Measurements from ENCODE around the gene MOB2. TPM values are rescaled to one million over a fixed set of nuclear protein-coding genes. Genes with fewer than 3 reads are reported as not detected.

MOB2 gene
- total and polyA plus RNA-seq, 12 donors: 25.2 to 59.1 (median 45.2) TPM

DNA sequence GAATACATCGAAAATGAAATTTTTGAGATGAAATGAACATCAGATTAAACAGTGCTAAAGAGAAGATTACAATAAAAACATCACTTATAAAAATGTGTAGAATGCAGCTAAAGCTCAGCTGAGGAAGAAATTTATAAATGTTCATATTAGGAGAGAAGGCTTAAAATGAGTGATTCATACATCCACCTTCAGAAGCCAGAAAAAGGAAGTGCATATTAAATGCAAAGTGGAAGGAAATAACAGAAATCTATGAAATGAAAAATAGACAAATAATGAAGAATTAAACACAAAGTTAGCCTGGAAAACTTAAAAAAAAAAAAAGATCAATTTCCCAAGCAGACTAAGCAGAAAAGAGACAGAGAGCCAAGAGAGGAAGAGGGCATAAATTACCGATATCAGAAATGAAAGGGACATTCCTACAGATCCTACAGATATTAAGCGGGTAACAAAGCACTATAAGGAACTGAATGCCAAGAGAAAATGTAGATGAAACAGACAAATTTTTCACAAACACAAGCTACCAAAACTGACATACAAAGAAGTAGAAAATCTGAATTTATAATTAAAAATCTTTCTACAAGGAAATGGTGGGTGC lies 7.2 kb upstream of the MOB2 start:
- no peak for DNase-seq
- H3K9me3 ChIP-seq: peaks cover 0 to 12% (median 0%) of the 10 kb centered on the region in 11 donors
- ATAC-seq: no peak
- TF ChIP-seq CTCF (IDR thresholded peaks at IDR 0.05): no peak
- H3K4me1 ChIP-seq: peaks cover 0 to 58% (median 23%) of the 10 kb centered on the region in 9 donors
- H3K4me3 ChIP-seq: no peak overlapping the region
- peaks cover 0 to 7% (median 0%) of the 10 kb centered on the region in 9 donors for H3K36me3 ChIP-seq
- H3K27ac ChIP-seq: no peak overlapping the region
- intact Hi-C loops (cut with DNase I): no loop called here
- H3K27me3 ChIP-seq: no peaks in the 10 kb centered on the region
- 96 to 100% methylated on average over 3 of the region's 3 CpGs for WGBS, 2 donors

GRCh38 chr11:1491379-1491778 lies 4.8 kb upstream of the MOB2 start:
- intact Hi-C loops (cut with DNase I): no loop called here
- TF ChIP-seq CTCF (IDR thresholded peaks at IDR 0.05): no peak
- WGBS, 2 donors: 96 to 97% methylated on average over 12 of the region's 12 CpGs
- DNase-seq (no peak), ATAC-seq (no peak)
- Histone ChIP-seq H3K4me3 (no peak overlapping the region), H3K27me3 (no peaks in the 10 kb centered on the region), H3K4me1 (peaks cover 19 to 58% (median 34%) of the 10 kb centered on the region in 9 donors), H3K27ac (no peak overlapping the region), H3K9me3 (peaks cover 0 to 12% (median 0%) of the 10 kb centered on the region in 11 donors), H3K36me3 (no peaks in the 10 kb centered on the region)

GRCh38 chr11:1490651-1491050 lies 4.1 kb upstream of the MOB2 start:
- H3K9me3 ChIP-seq: peaks cover 0 to 10% (median 0%) of the 10 kb centered on the region in 11 donors
- H3K27ac ChIP-seq: no peak overlapping the region
- DNase-seq (no peak), ATAC-seq (no peak)
- no peak overlapping the region for H3K4me3 ChIP-seq
- H3K36me3 ChIP-seq: no peaks in the 10 kb centered on the region
- WGBS, 2 donors: 79 to 80% methylated on average over 7 of the region's 7 CpGs
- peaks cover 26 to 64% (median 41%) of the 10 kb centered on the region in 9 donors for H3K4me1 ChIP-seq
- no peak for TF ChIP-seq CTCF (IDR thresholded peaks at IDR 0.05)
- intact Hi-C loops (cut with DNase I): no loop called here
- H3K27me3 ChIP-seq: no peaks in the 10 kb centered on the region

- no peaks in the 10 kb centered on the region for H3K27me3 ChIP-seq
- no peaks in the 10 kb centered on the region for H3K36me3 ChIP-seq
- DNase-seq (no peak), ATAC-seq (no peak)
- H3K27ac ChIP-seq: no peak overlapping the region
- WGBS, 2 donors: 86 to 91% methylated on average over 20 of the region's 20 CpGs
- intact Hi-C loops (cut with DNase I): no loop called here
- peaks cover 37 to 82% (median 56%) of the 10 kb centered on the region in 9 donors for H3K4me1 ChIP-seq
- peaks cover 0 to 1% (median 0%) of the 10 kb centered on the region in 11 donors for H3K9me3 ChIP-seq
- H3K4me3 ChIP-seq: no peak overlapping the region
- TF ChIP-seq CTCF (IDR thresholded peaks at IDR 0.05): no peak
These were observed 2.1 kb upstream of the MOB2 start for GRCh38 chr11:1488575-1489180.

Data from heart right ventricle (tissue), 16 donors.